Measurements from ENCODE around the gene TASP1.
A peak's percentile ranks its signal among the peaks of the same experiment; 100 is the strongest.

TASP1 gene

GRCh38 chr20:13567663-13568062, 71.1 kb downstream of the TASP1 start:
- TF ChIP-seq CTCF (IDR thresholded peaks at IDR 0.05) = no peak

- no peak for TF ChIP-seq CTCF (IDR thresholded peaks at IDR 0.05)
These were observed 74.9 kb downstream of the TASP1 start for GRCh38 chr20:13563854-13564253.

- TF ChIP-seq CTCF (IDR thresholded peaks at IDR 0.05) = no peak
These were observed 84.0 kb downstream of the TASP1 start for GRCh38 chr20:13554706-13555105.

GRCh38 chr20:13554076-13554475, 84.7 kb downstream of the TASP1 start:
- TF ChIP-seq CTCF (IDR thresholded peaks at IDR 0.05) = no peak

GRCh38 chr20:13552061-13552460, 86.7 kb downstream of the TASP1 start:
- TF ChIP-seq CTCF (IDR thresholded peaks at IDR 0.05) = no peak

GRCh38 chr20:13549451-13549850, 89.3 kb downstream of the TASP1 start:
- no peak for TF ChIP-seq CTCF (IDR thresholded peaks at IDR 0.05)

- TF ChIP-seq CTCF (IDR thresholded peaks at IDR 0.05) = peak; percentile 93
These were observed 92.1 kb downstream of the TASP1 start for GRCh38 chr20:13546497-13547131.

- no peak for TF ChIP-seq CTCF (IDR thresholded peaks at IDR 0.05)
These were observed 92.9 kb downstream of the TASP1 start for GRCh38 chr20:13545790-13546189.
